GM19452 (cell line): ENCODE results near the gene NEAT1.

Experiments
- ATAC-seq: cut with Tn5 transposase; IDR thresholded peaks from one replicate; pipeline ENCODE4 v1.9.1; 2021; ENCODE audit not compliant: unreplicated experiment

NEAT1 gene

GRCh38 chr11:65421794-65422632 lies 585 bp upstream of the NEAT1 start:
- no peak for ATAC-seq

- ATAC-seq: no peak
Measured at GRCh38 chr11:65423516-65424204, 1.1 kb downstream of the NEAT1 start.

- ATAC-seq: no peak
Measured at GRCh38 chr11:65424205-65425104, 1.9 kb downstream of the NEAT1 start.

GRCh38 chr11:65425105-65425970 lies 2.7 kb downstream of the NEAT1 start:
- ATAC-seq: no peak

- ATAC-seq: no peak
Measured at GRCh38 chr11:65425971-65426838, 3.6 kb downstream of the NEAT1 start.

GRCh38 chr11:65426839-65427690 lies 4.5 kb downstream of the NEAT1 start:
- ATAC-seq: no peak

GRCh38 chr11:65427691-65428577 lies 5.3 kb downstream of the NEAT1 start:
- no peak for ATAC-seq

GRCh38 chr11:65428578-65429067 lies 6.0 kb downstream of the NEAT1 start:
- ATAC-seq: no peak

- no peak for ATAC-seq
Measured at GRCh38 chr11:65429068-65429681, 6.6 kb downstream of the NEAT1 start.

GRCh38 chr11:65429724-65430405 lies 7.3 kb downstream of the NEAT1 start:
- no peak for ATAC-seq

GRCh38 chr11:65430406-65431217 lies 8.0 kb downstream of the NEAT1 start:
- ATAC-seq: no peak

- ATAC-seq: no peak
Measured at GRCh38 chr11:65431451-65432099, 9.0 kb downstream of the NEAT1 start.

- ATAC-seq: no peak
Measured at GRCh38 chr11:65432100-65432650, 9.6 kb downstream of the NEAT1 start.

- ATAC-seq: no peak
Measured at GRCh38 chr11:65432686-65433582, 10.3 kb downstream of the NEAT1 start.
